DMS153 treated with DMSO at 0.1 percent for 48 hours (cell line): ENCODE results near the gene FJX1.
"Not testable (repeated sequence)": the region's sequence is repeated elsewhere in the genome, so short reads cannot be mapped to it uniquely, and the experiment has no call there.

Experiments
- DNase-seq: peaks from one replicate; lab custom pipeline; 2025; ENCODE audit not compliant: unreplicated experiment; lab: John Stamatoyannopoulos, UW

Gene FJX1

GRCh38 chr11:35663408-35663702, 45.1 kb downstream of the FJX1 start:
- no peak for DNase-seq

DNA sequence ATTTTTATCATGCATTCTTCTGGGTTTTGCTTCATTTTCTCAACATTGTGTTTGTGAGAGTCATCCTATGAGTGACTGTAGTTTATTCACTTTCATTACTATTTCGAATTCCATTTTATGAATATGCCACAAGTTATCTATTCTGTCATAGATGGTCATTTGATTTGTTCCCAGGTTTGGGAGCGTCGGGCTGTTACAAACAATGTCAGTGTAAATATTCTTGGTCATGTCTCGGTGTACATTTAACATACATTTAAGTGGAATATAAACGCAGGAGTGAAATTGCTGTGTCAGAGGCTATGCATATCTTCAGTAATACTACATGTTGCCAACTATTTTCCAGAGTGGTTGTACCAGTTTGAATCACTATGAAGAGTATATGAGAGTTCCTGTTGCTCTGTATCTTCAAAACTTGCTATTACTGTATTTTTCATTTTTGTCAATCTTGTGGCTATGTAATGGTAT, 46.7 kb downstream of the FJX1 start:
- DNase-seq = no peak

- DNase-seq = no peak
Observed at GRCh38 chr11:35667257-35667656, 49.0 kb downstream of the FJX1 start.

DNA sequence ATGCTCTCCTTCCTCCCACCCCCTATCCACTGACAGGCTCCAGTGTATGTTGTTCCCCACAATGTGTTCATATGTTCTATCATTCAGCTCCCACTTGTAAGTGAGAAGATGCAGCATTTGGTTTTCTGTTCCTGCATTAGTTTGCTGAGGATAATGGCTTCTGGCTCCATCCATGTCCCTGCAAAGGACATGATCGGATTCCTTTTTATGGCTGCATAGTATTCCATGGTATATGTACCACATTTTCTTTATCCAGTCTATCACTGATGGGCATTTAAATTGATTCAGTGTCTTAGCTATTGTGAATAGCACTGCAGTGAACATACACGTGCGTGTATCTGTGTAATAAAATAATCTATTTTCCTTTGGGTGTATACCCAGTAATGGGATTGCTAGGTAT, 50.1 kb downstream of the FJX1 start:
- not testable (repeated sequence) for DNase-seq
